ENCODE results near the gene SLC37A1. TPM values are rescaled to one million over a fixed set of nuclear protein-coding genes. Genes with fewer than 3 reads are reported as not detected.

Gene SLC37A1
- total and polyA plus RNA-seq, 4 donors = 2.0 to 7.2 (median 4.3) TPM

- TF ChIP-seq, protein P1, sequence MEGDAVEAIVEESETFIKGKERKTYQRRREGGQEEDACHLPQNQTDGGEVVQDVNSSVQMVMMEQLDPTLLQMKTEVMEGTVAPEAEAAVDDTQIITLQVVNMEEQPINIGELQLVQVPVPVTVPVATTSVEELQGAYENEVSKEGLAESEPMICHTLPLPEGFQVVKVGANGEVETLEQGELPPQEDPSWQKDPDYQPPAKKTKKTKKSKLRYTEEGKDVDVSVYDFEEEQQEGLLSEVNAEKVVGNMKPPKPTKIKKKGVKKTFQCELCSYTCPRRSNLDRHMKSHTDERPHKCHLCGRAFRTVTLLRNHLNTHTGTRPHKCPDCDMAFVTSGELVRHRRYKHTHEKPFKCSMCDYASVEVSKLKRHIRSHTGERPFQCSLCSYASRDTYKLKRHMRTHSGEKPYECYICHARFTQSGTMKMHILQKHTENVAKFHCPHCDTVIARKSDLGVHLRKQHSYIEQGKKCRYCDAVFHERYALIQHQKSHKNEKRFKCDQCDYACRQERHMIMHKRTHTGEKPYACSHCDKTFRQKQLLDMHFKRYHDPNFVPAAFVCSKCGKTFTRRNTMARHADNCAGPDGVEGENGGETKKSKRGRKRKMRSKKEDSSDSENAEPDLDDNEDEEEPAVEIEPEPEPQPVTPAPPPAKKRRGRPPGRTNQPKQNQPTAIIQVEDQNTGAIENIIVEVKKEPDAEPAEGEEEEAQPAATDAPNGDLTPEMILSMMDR (IDR thresholded peaks at IDR 0.05; ENCODE audit: low read depth, low read length, missing input control) = no peak
- TF ChIP-seq JUND (IDR thresholded peaks at IDR 0.05) (no peak), SP1 (IDR thresholded peaks at IDR 0.05) (peak; percentile 83)
These were observed 14.0 kb downstream of the SLC37A1 start (continued) for GRCh38 chr21:42527489-42528158.

GRCh38 chr21:42530167-42530518, 16.5 kb downstream of the SLC37A1 start:
- no peaks in the 10 kb centered on the region for H3K27me3 ChIP-seq (ENCODE audit: control insufficient read depth in 4 of 4, insufficient read depth in 4 of 4, low read length in 3 of 4)
- H3K36me3 ChIP-seq (ENCODE audit: control insufficient read depth in 4 of 4, insufficient read depth in 3 of 4, low read depth in 1 of 4, low read length in 3 of 4) = no peaks in the 10 kb centered on the region
- H3K9me3 ChIP-seq (ENCODE audit: control insufficient read depth in 4 of 4, low read length in 3 of 4) = no peaks in the 10 kb centered on the region
- H3K4me1 ChIP-seq (ENCODE audit: control insufficient read depth in 4 of 4, insufficient read depth in 4 of 4, low read length in 3 of 4) = peaks cover 6 to 44% (median 24%) of the 10 kb centered on the region in 4 donors
- no peak for DNase-seq (ENCODE audit: low spot score)
- no peak overlapping the region for H3K9ac ChIP-seq (ENCODE audit: low read depth in 1 of 2, low read length in 2 of 2)
- WGBS = 95% methylated on average over 5 of the region's 5 CpGs
- no peak for TF ChIP-seq NR2F2 (IDR thresholded peaks at IDR 0.05)
- no peak for TF ChIP-seq HNF4G (IDR thresholded peaks at IDR 0.05)
- TF ChIP-seq RXRA (IDR thresholded peaks at IDR 0.05) = no peak
- TF ChIP-seq HNF4A (conservative IDR thresholded peaks at IDR 0.05) = no peak
- H3K27ac ChIP-seq (ENCODE audit: low read depth in 1 of 2, low read length in 2 of 2) = no peak overlapping the region
- no peak overlapping the region for H3K4me3 ChIP-seq (ENCODE audit: low read depth in 1 of 3, low read length in 3 of 3)

GRCh38 chr21:42531771-42532170, 18.1 kb downstream of the SLC37A1 start:
- Histone ChIP-seq H3K4me3 (ENCODE audit: low read depth in 1 of 3, low read length in 3 of 3) (no peak overlapping the region), H3K27me3 (ENCODE audit: control insufficient read depth in 4 of 4, insufficient read depth in 4 of 4, low read length in 3 of 4) (no peaks in the 10 kb centered on the region), H3K9ac (ENCODE audit: low read depth in 1 of 2, low read length in 2 of 2) (no peak overlapping the region), H3K4me1 (ENCODE audit: control insufficient read depth in 4 of 4, insufficient read depth in 4 of 4, low read length in 3 of 4) (peaks cover 7 to 34% (median 15%) of the 10 kb centered on the region in 4 donors), H3K9me3 (ENCODE audit: control insufficient read depth in 4 of 4, low read length in 3 of 4) (no peaks in the 10 kb centered on the region), H3K36me3 (ENCODE audit: control insufficient read depth in 4 of 4, insufficient read depth in 3 of 4, low read depth in 1 of 4, low read length in 3 of 4) (no peaks in the 10 kb centered on the region), H3K27ac (ENCODE audit: low read depth in 1 of 2, low read length in 2 of 2) (no peak overlapping the region)
- TF ChIP-seq RXRA (IDR thresholded peaks at IDR 0.05) (no peak), EGR1 (IDR thresholded peaks at IDR 0.05; ENCODE audit: low read depth in 2 of 2) (no peak), SP1 (IDR thresholded peaks at IDR 0.05) (no peak), REST (IDR thresholded peaks at IDR 0.05) (no peak)
- WGBS = 86% methylated on average over 8 of the region's 8 CpGs
- no peak for DNase-seq (ENCODE audit: low spot score)

Data from liver (tissue), 9 donors.